ENCODE measurements around the gene MRC1.
A peak's percentile ranks its signal among the peaks of the same experiment; 100 is the strongest.

MRC1 gene

GRCh38 chr10:17907641-17908040 lies 98.5 kb downstream of the MRC1 start:
- Histone ChIP-seq H3K27me3 (replicated peaks in 2 of 5; ENCODE audit: control insufficient read depth in 4 of 5, insufficient read depth in 5 of 5, low read length in 4 of 5) (no peaks in the 10 kb centered on the region), H3K36me3 (ENCODE audit: control insufficient read depth in 4 of 4, insufficient read depth in 4 of 4, low read length in 3 of 4) (no peaks in the 10 kb centered on the region), H3K4me1 (ENCODE audit: control extremely low read depth in 1 of 4, control insufficient read depth in 4 of 4, insufficient read depth in 4 of 4, low read length in 3 of 4) (no peaks in the 10 kb centered on the region), H3K9me3 (ENCODE audit: control extremely low read depth in 1 of 5, control insufficient read depth in 4 of 5, insufficient read depth in 2 of 5, low read depth in 1 of 5, low read length in 4 of 5) (no peaks in the 10 kb centered on the region), H3K27ac (ENCODE audit: insufficient read depth in 1 of 2, low read depth in 1 of 2, low read length in 2 of 2, poor library complexity in 1 of 2, severe bottlenecking in 2 of 2) (no peak overlapping the region), H3K4me3 (ENCODE audit: control insufficient read depth in 1 of 7, extremely low read depth in 1 of 7, insufficient read depth in 4 of 7, low read depth in 2 of 7, low read length in 6 of 7) (no peak overlapping the region)
- no peak for DNase-seq
- ChIA-PET CTCF (interaction anchor here (0.9 kb wide), 1 partner anchor 308 kb away, joined by 3 read pairs; no protein-coding TSS in a partner anchor), POLR2A (no interaction called here)
- WGBS (ENCODE audit: insufficient coverage) = 98% methylated on average over 4 of the region's 4 CpGs

DNA sequence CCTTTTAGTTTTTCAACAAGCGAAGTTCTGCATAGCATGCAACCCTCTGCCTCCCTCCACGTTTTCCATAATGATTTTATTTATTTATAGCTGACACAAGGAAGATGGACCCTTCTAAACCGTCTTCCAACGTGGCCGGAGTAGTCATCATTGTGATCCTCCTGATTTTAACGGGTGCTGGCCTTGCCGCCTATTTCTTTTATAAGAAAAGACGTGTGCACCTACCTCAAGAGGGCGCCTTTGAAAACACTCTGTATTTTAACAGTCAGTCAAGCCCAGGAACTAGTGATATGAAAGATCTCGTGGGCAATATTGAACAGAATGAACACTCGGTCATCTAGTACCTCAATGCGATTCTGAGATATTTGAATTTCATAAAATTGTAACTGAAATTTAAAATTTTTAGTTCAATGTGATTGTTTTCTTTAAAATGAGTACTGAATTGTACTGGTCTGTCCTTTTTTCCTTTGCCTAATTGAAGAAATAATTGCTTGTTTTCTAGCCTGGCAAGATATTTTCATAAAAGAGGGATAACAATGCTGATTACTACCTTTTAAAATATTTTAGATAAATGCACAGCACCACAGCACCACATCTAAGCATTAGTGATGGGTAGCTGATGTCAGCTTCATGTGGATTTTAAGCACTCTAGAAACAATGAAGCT lies 101.1 kb downstream of the MRC1 start:
- Histone ChIP-seq H3K27me3 (replicated peaks in 2 of 5; ENCODE audit: control insufficient read depth in 4 of 5, insufficient read depth in 5 of 5, low read length in 4 of 5) (no peaks in the 10 kb centered on the region), H3K4me1 (ENCODE audit: control extremely low read depth in 1 of 4, control insufficient read depth in 4 of 4, insufficient read depth in 4 of 4, low read length in 3 of 4) (no peaks in the 10 kb centered on the region), H3K4me3 (ENCODE audit: control insufficient read depth in 1 of 7, extremely low read depth in 1 of 7, insufficient read depth in 4 of 7, low read depth in 2 of 7, low read length in 6 of 7) (no peak overlapping the region), H3K36me3 (ENCODE audit: control insufficient read depth in 4 of 4, insufficient read depth in 4 of 4, low read length in 3 of 4) (no peaks in the 10 kb centered on the region), H3K9me3 (ENCODE audit: control extremely low read depth in 1 of 5, control insufficient read depth in 4 of 5, insufficient read depth in 2 of 5, low read depth in 1 of 5, low read length in 4 of 5) (no peaks in the 10 kb centered on the region), H3K27ac (ENCODE audit: insufficient read depth in 1 of 2, low read depth in 1 of 2, low read length in 2 of 2, poor library complexity in 1 of 2, severe bottlenecking in 2 of 2) (no peak overlapping the region)
- POLR2A ChIA-PET = no interaction called here
- CTCF ChIA-PET = interaction anchor here (0.6 to 1.6 kb wide), 8 partner anchors 11 to 339 kb away, joined by 3 to 6 read pairs (median 3); no protein-coding TSS in a partner anchor
- 16% methylated on average over 9 of the region's 12 CpGs for WGBS (ENCODE audit: insufficient coverage)
- peak; percentile 62 to 73 (median 70) for DNase-seq

DNA sequence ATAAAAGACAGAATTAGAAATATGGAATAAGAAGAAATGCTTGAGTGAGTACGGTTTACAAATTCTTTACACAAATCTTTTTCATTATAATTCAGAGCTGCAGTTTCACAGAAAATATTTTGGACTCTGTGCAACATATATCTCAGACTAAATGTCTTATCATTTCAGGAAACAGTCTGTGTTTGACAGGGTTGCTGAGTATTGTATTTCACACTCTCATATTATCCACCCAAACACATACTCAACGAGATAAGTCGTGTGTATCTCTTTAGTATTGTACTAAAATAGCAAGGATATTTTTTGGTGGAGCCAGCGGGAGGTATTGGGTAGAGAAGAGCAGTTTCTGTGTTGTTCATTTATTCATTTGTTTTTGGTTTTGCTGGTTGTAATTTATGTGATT lies 103.6 kb downstream of the MRC1 start:
- CTCF ChIA-PET = interaction anchor here (1.2 to 1.6 kb wide), 2 partner anchors 298 to 303 kb away, joined by 3 to 6 read pairs; no protein-coding TSS in a partner anchor
- Histone ChIP-seq H3K36me3 (ENCODE audit: control insufficient read depth in 4 of 4, insufficient read depth in 4 of 4, low read length in 3 of 4) (no peaks in the 10 kb centered on the region), H3K27me3 (replicated peaks in 2 of 5; ENCODE audit: control insufficient read depth in 4 of 5, insufficient read depth in 5 of 5, low read length in 4 of 5) (no peaks in the 10 kb centered on the region), H3K27ac (ENCODE audit: insufficient read depth in 1 of 2, low read depth in 1 of 2, low read length in 2 of 2, poor library complexity in 1 of 2, severe bottlenecking in 2 of 2) (no peak overlapping the region), H3K4me1 (ENCODE audit: control extremely low read depth in 1 of 4, control insufficient read depth in 4 of 4, insufficient read depth in 4 of 4, low read length in 3 of 4) (no peaks in the 10 kb centered on the region), H3K4me3 (ENCODE audit: control insufficient read depth in 1 of 7, extremely low read depth in 1 of 7, insufficient read depth in 4 of 7, low read depth in 2 of 7, low read length in 6 of 7) (no peak overlapping the region), H3K9me3 (ENCODE audit: control extremely low read depth in 1 of 5, control insufficient read depth in 4 of 5, insufficient read depth in 2 of 5, low read depth in 1 of 5, low read length in 4 of 5) (peaks cover 0 to 2% (median 0%) of the 10 kb centered on the region in 5 experiments)
- 82% methylated on average over 2 of the region's 4 CpGs for WGBS (ENCODE audit: insufficient coverage)
- DNase-seq = no peak
- POLR2A ChIA-PET = no interaction called here

- H3K36me3 ChIP-seq (ENCODE audit: control insufficient read depth in 4 of 4, insufficient read depth in 4 of 4, low read length in 3 of 4) = no peaks in the 10 kb centered on the region
- WGBS (ENCODE audit: insufficient coverage) = 94% methylated on average over 4 of the region's 5 CpGs
- H3K27ac ChIP-seq (ENCODE audit: insufficient read depth in 1 of 2, low read depth in 1 of 2, low read length in 2 of 2, poor library complexity in 1 of 2, severe bottlenecking in 2 of 2) = no peak overlapping the region
- H3K27me3 ChIP-seq (replicated peaks in 2 of 5; ENCODE audit: control insufficient read depth in 4 of 5, insufficient read depth in 5 of 5, low read length in 4 of 5) = no peaks in the 10 kb centered on the region
- H3K4me3 ChIP-seq (ENCODE audit: control insufficient read depth in 1 of 7, extremely low read depth in 1 of 7, insufficient read depth in 4 of 7, low read depth in 2 of 7, low read length in 6 of 7) = no peak overlapping the region
- no peaks in the 10 kb centered on the region for H3K4me1 ChIP-seq (ENCODE audit: control extremely low read depth in 1 of 4, control insufficient read depth in 4 of 4, insufficient read depth in 4 of 4, low read length in 3 of 4)
- DNase-seq = no peak
- ChIA-PET POLR2A (no interaction called here), CTCF (interaction anchor here (1.2 kb wide), 1 partner anchor 297 kb away, joined by 3 read pairs; no protein-coding TSS in a partner anchor)
- H3K9me3 ChIP-seq (ENCODE audit: control extremely low read depth in 1 of 5, control insufficient read depth in 4 of 5, insufficient read depth in 2 of 5, low read depth in 1 of 5, low read length in 4 of 5) = peaks cover 0 to 2% (median 0%) of the 10 kb centered on the region in 5 experiments
Measured at GRCh38 chr10:17913604-17914003, 104.5 kb downstream of the MRC1 start.

- no peaks in the 10 kb centered on the region for H3K27me3 ChIP-seq (replicated peaks in 2 of 5; ENCODE audit: control insufficient read depth in 4 of 5, insufficient read depth in 5 of 5, low read length in 4 of 5)
- peaks cover 0 to 2% (median 0%) of the 10 kb centered on the region in 5 experiments for H3K9me3 ChIP-seq (ENCODE audit: control extremely low read depth in 1 of 5, control insufficient read depth in 4 of 5, insufficient read depth in 2 of 5, low read depth in 1 of 5, low read length in 4 of 5)
- WGBS (ENCODE audit: insufficient coverage) = 93% methylated on average over 3 of the region's 5 CpGs
- POLR2A ChIA-PET = no interaction called here
- no peaks in the 10 kb centered on the region for H3K4me1 ChIP-seq (ENCODE audit: control extremely low read depth in 1 of 4, control insufficient read depth in 4 of 4, insufficient read depth in 4 of 4, low read length in 3 of 4)
- H3K4me3 ChIP-seq (ENCODE audit: control insufficient read depth in 1 of 7, extremely low read depth in 1 of 7, insufficient read depth in 4 of 7, low read depth in 2 of 7, low read length in 6 of 7) = no peak overlapping the region
- DNase-seq = no peak
- no peaks in the 10 kb centered on the region for H3K36me3 ChIP-seq (ENCODE audit: control insufficient read depth in 4 of 4, insufficient read depth in 4 of 4, low read length in 3 of 4)
- no peak overlapping the region for H3K27ac ChIP-seq (ENCODE audit: insufficient read depth in 1 of 2, low read depth in 1 of 2, low read length in 2 of 2, poor library complexity in 1 of 2, severe bottlenecking in 2 of 2)
- CTCF ChIA-PET = no interaction called here
Measured at GRCh38 chr10:17914169-17915045, 105.3 kb downstream of the MRC1 start.

- no peaks in the 10 kb centered on the region for H3K4me1 ChIP-seq (ENCODE audit: control extremely low read depth in 1 of 4, control insufficient read depth in 4 of 4, insufficient read depth in 4 of 4, low read length in 3 of 4)
- ChIA-PET CTCF (no interaction called here), POLR2A (no interaction called here)
- H3K27me3 ChIP-seq (replicated peaks in 2 of 5; ENCODE audit: control insufficient read depth in 4 of 5, insufficient read depth in 5 of 5, low read length in 4 of 5) = no peaks in the 10 kb centered on the region
- 100% methylated on average over 1 of the region's 4 CpGs for WGBS (ENCODE audit: insufficient coverage)
- DNase-seq = no peak
- peaks cover 0 to 2% (median 0%) of the 10 kb centered on the region in 5 experiments for H3K9me3 ChIP-seq (ENCODE audit: control extremely low read depth in 1 of 5, control insufficient read depth in 4 of 5, insufficient read depth in 2 of 5, low read depth in 1 of 5, low read length in 4 of 5)
- no peaks in the 10 kb centered on the region for H3K36me3 ChIP-seq (ENCODE audit: control insufficient read depth in 4 of 4, insufficient read depth in 4 of 4, low read length in 3 of 4)
- H3K4me3 ChIP-seq (ENCODE audit: control insufficient read depth in 1 of 7, extremely low read depth in 1 of 7, insufficient read depth in 4 of 7, low read depth in 2 of 7, low read length in 6 of 7) = no peak overlapping the region
- no peak overlapping the region for H3K27ac ChIP-seq (ENCODE audit: insufficient read depth in 1 of 2, low read depth in 1 of 2, low read length in 2 of 2, poor library complexity in 1 of 2, severe bottlenecking in 2 of 2)
Measured at GRCh38 chr10:17915181-17915580, 106.0 kb downstream of the MRC1 start.
